ENCODE data around the gene BCO2.
"Not testable (repeated sequence)": the region's sequence is repeated elsewhere in the genome, so short reads cannot be mapped to it uniquely, and the experiment has no call there.

Gene BCO2

DNA sequence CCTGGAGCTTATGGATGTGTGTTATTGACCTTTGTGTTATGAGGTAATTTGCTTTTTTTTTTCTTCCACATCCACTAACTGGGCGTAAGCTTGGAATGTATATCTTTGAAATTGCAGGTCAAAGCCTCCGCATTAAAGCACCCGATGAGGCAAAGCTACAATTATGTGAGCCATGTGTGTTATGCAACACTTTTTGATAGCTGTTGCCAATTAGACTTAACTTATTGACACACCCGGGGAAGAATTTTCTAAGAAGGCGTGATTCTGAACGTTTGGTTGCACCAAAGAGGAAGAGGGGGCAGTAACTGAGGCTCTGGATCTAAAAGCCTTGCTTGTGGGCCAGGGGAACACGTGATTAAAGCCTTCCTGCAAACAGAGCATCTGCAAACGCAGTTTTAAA, 8.8 kb upstream of the BCO2 start:
- no peak for DNase-seq

DNA sequence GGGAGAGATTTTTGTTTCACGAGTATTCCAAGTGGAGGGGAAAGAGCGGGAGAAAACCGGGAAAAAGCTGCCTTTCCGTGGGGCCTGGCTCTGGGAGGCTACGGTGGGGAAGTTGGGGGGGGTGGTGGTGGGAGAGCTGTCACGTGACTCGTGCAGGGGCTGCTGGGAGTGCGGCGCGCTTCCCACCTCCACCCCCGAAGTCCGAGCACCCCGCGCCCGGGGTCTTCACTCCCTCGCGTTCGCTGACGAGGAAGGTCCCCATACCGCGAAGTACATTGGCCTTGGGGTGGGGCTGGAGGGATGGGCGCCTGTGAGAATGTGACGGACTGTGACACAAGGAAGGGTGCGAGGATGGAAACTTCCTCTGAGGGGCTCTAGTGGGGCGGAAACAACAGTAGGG, 8.2 kb upstream of the BCO2 start, which contains the start of gene TEX12:
Gene TEX12, plus strand, starts transcription at position 228 of the 400 bp plus-strand sequence. CDS start 1,897 bp downstream, outside the sequence.
- no peak for DNase-seq

DNA sequence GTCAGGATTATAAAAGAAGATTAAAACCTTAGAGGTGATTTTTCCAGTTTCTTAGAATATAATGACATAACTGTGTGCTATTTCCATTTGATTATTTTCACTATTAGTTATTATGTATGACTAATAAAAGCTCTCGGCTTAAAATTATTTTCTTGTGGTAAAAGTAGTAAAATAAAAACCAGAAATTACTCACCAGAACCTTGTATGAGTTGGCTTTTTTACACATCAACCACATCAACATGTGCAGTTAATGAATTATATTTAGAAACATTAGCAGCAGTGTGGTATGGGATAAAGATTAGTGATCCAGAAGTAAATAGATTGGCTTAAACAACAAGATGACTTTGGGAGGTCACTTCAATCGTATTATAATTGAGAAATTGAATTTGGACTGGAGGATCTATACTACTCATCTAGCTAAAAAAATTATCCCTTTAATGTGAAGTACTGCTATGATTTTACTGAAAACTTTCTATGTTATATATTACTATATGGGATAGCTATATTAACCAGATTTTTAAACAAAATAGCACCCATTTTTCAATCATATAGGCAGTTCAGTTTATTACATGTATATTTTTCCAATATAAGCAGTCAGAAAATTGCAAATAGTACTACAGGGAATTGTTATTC, 2.8 kb upstream of the BCO2 start:
- no peak for DNase-seq

DNA sequence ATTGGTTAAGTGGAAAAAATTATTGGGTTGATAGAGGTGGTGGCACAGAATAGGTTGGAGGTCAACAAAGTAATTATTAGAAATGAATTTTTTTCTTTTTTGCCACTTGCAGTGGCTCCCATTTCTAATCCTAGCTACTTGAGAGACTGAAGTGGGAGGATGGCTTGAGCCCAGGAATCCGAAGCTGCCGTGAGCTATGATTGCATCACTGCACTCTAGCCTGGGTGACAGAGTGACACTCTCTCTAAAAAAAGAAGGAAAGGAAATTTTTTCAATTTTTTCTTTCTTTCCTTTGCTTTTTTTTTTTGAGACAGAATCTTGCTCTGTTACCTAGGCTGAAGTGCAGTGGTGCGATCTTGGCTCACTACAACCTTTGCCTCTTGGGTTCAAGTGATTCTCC, 2.2 kb upstream of the BCO2 start:
- no peak for DNase-seq

DNA sequence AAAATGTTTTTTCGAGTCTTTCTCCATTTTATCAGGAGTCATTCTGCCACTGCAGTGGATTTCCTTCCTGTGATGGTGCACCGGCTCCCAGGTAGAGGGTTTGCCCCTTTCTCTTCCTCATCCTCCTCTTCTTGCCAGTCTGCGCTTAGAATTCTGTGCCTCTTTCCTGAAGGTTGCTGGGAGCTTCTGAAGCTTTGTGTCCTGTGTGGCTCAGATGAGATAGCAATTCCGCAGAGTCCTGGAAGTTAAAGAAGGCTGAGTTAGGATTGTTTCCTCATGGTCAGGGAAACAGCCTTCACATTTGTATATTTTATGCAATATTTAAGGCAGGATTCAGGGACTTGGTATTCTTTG, 264 bp downstream of the BCO2 start:
- no peak for DNase-seq

DNA sequence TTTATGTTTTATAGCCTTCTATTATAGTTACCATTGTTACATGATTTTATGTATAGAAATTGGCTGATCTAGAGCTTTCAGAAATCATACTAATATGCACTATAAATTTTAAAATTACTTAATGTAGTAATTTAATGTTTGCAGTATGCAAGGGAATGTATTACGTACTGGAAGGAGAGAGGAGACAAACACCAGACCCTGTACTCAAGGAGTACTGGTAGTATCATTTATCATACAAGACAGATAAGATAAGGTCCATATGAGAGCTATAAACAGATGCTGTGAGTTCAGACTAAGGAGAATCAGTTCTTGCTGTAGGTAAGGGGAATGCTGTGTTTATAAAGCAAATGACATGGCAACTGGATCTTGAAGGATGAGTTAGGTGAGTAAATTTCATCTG, 765 bp downstream of the BCO2 start:
- DNase-seq: no peak

DNA sequence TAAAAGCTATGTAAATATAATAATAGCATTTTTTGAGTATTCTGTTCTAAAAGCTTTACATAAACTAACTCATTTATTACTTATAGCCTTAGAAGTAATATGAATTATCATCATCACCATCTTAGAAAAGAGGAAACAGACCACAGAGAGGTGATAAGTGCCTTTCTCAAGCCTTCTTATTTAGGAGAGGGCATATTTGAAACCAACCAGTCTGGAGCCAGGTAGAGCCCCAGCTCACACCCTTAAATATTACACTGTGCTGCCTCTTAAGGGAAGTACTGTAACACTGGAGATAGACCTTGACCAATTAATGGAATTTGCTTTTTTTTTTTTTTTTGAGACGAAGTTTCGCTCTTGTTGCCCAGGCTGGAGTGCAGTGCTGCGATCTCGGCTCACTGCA, 2.3 kb downstream of the BCO2 start:
- DNase-seq: no peak

DNA sequence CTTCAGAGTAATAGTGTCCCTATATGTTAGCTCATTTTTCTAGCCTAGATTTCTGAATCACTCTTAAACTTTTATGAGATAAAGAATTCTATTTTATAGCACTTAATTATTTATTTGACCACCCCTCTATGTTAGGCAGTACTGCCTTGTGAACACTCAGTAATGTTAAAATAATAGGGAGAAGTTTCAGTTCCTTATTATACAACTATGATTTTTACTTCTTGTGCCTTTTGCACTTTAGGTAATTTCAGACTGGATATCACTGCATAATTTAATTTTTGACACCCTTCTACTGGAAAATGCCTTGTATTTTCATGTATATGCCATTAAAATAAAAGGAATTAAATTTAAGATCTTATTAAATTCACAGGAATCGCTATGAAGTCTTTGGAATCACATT, 3.1 kb downstream of the BCO2 start:
- no peak for DNase-seq

DNA sequence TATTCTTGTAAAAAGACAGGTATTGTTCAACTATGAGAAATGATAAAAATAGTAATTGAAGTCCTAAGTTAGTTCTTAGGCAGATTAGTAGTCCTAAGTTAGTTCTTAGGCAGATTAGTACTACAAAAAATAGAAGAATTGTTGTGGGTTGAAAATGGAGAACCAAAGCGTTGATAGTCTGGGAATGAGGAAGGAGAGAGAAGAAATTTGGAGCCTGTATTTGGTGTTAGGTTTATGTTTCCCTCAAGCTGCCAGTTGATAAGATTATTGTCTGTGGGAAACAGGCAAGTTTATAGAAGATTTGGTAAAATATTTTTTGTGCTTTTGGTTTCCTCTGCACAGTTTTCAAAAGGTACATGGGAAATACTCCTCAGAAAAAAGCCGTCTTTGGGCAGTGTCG, 3.6 kb downstream of the BCO2 start:
- no peak for DNase-seq

DNA sequence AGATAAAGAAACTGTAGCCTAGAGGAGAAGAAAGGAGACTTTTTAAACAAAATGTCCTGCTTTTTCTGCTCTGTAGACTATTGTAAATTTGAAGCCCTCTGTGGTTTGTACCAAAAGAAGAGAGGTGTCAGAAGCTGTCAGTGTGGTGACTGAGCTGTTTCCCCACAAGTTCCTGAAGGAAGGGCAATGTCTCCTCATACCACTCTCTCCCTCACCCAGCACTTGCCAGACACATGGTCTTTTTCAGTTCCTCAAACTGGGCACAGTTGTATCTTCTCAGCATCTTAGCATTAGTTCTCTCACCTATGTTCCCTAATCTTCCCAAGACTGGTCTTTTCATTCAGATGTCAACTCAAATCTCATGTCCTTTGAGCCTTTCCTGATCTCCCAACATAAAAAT, 4.3 kb downstream of the BCO2 start:
- DNase-seq: peak; percentile 69

DNA sequence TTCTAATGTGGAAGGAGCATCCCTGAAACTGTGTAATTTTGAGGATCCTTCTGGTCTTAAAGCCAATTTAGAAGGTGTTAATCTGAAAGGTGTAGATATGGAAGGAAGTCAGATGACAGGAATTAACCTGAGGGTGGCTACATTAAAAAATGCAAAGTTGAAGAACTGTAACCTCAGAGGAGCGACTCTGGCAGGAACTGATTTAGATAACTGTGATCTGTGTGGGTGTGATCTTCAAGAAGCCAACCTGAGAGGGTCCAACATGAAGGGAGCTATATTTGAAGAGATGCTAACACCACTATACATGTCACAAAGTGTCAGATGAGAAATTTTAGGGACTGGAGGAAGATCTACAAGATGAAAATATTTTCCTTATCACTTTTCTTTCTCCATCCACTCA, 7.6 kb downstream of the BCO2 start:
- DNase-seq: no peak

DNA sequence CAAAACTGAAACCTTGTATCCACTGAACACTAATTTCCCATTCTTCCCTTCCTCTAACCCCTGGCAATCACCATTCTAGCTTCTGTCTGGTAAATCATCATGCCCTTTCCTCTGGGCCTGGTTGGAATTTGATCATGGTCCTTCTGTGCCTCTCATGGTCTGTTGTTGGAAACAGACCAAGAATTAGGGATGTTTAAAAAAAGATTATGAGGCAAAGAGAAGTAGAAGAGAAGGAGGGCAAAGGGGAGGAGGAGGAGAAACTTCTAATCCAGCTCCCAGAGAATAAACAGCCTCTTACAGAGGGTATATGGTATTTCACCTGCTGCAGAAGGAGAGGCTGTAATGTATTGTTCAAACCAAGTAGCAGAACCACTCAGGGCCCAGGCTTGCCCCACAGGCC, 10.6 kb downstream of the BCO2 start:
- no peak for DNase-seq

DNA sequence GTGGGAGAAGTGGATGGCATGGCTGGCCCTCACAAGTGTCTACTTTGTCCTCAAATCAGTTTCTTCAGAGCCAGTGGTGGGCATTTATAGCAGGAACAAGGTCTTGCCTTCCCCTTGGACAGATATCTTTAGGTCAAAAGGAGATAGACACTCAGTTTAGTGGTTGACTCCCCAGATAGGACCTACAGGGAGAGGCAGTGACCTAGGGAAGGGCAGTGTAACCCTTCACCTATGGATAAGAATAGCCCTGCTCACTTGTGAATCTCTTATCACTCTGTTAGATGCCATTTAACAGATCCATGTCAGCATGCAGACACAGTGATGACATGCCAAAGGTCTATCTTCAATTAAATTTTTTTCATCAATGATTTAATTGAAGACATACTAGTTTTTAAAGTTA, 11.0 kb downstream of the BCO2 start:
- DNase-seq: no peak

DNA sequence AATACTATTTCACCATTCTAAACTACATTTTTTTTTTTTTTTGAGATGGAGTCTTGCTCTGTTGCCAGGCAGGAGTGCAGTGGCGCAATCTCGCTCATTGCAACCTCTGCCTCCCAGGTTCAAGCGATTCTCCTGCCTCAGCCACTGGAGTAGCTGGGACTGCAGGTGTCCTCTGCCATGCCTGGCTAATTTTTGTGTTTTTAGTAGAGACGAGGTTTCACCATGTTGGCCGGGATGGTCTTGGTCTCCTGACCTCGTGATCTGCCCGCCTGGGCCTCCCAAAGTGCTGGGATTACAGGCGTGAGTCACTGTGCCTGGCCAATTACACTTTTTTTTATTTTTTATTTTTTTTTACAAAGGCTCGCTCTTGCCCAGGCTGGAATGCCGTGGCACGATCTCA, 19.8 kb downstream of the BCO2 start:
- not testable (repeated sequence) for DNase-seq

DNA sequence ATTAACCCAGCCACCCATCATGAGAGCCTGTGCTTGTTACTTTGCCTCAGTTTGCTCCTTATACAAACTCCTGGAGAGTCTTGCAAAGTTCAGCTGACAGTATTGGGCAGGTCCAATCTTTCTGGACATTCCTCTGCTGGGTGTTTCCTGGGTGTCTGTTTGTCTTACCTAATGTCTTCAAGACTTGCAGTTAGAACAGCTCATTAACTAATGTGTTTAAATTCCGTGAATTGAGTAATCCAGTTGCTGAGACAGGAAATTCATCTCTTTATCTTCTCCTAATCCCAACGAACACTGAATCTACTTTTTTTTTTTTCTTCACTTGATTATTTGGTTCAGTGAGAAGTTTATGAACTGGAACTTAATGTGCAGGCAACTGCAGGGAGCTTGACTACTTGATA, 20.6 kb downstream of the BCO2 start:
- no peak for DNase-seq

DNA sequence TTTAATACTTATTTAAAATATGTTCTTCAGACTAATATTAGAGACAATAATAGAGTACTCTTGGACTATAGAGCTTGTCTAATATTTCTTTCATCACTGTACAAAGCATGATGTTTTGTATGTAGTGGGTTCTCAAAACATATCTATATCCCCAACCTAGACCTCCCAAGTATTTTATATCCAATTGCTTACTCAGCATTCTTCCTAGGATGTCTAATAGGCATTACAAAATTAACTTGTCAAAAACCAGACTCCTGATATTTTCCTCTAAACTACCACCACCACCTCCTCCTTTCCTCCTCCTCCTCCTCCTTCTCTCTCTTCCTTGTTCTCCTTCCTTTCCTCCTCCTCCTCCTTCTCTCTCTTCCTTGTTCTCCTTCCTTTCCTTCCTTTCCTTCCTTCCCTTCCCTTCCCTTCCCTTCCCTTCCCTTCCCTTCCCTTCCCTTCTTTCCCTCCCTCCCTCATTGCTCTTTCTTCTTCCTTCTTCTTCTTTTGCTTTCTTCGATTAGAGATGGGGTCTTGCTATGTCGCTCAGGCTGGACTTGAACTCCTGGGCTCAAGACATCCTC, 21.3 kb downstream of the BCO2 start:
- no peak for DNase-seq

DNA sequence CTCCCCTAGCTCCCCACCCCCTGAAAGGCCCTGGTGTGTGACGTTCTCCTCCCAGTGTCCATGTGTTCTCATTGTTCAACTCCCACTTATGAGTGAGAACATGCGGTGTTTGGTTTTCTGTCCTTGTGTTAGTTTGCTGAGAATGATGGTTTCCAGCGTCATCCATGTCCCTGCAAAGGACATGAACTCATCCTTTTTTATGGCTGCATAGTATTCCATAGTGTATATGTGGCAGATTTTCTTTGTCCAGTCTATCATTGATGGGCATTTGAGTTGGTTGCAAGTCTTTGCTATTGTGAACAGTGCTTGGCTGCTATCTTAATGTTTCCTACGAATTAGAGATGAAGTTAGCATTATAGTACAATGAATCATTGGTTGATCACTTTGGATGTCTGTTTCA, 23.8 kb downstream of the BCO2 start:
- not testable (repeated sequence) for DNase-seq

DNA sequence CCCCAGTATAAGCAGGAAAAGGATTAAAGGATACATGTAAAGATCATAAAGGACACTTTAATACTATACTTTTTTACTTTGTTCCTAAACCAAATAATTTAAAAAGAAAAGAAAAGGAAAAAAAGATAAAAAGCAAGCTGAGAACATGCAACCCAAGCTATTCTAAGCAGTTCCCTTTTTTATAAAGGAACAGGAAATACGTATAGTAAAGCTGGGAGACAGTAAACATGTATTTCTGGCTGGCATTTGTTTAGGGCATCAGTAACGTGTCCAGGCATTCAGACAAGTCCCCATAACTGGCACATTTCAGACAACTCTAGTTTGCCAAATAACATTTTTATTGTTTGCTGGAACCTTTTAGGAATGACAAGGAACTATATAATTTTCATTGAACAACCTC, 24.9 kb downstream of the BCO2 start:
- peak; percentile 16 for DNase-seq

DNA sequence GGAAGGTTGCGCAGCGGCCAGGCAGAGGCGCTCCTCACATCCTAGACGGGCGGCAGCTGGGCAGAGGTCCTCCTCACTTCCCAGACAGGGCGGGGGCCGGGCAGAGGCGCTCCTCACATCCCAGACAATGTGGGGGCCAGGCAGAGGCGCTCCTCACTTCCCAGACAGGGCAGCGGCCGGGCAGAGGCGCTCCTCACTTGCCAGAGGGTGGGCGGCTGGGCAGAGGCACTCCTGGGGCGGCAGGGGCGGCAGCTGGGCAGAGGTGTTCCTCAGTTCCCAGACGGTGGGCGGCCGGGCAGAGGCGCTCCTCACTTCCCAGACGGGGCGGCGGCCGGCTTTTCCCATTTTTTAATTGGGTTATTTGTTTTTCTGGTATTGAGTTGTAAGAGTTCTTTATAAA, 30.8 kb downstream of the BCO2 start:
- DNase-seq: no peak

DNA sequence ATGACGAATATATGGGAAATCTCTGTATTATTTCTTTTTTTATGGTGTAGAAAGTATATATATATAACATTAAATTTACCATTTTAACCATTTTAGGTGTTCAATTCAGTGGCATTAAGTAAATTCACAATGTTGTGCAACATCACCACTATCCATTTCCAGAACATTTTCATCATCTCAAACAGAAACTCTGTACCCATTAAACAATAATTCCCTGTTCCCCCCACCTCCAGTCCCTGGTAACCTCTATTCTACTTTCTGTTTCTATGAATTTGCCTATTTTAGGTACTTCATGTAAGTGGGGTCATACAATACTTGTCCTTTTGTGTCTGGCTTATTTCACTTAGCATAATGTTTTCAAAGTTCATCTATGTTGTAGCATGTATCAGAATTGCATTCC, 35.6 kb downstream of the BCO2 start:
- DNase-seq: peak; percentile 28

DNA sequence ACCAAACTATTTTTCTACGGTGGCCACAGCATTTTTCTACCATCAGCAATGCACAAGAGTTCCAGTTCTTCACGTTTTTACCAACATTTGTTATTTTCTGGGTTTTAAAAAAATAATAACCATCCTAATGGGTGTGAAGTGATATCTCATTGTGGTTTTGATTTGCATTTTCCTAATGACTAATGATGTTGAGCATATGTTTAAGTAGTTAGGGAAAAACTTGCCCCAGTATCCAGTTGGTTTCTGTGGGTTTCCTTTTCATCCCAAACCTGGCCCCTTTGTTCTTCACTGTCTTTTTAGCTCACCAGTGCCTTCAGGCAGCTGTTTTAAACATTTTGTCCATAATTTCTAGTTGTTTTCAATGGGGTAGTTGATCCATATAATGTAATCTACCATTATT, 36.2 kb downstream of the BCO2 start:
- DNase-seq: peak; percentile 43

DNA sequence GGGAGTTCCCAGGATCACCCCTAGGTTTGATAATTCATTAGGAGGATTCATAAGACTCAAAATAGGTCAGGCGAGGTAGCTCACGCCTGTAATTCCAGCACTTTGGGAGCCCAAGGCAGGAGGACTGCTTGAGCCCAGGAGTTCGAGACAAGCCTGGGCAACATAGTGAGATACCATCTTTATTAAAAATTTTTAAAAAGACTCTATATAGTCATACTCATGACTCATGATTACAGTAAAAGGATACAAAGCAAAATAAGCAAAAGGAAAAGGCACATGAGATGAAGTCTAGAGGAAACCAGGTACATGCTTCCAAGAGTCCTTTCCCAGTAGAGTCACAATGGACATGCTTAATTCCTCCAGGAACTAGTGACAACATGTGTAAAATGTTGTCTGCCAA, 37.0 kb downstream of the BCO2 start:
- DNase-seq: no peak

DNA sequence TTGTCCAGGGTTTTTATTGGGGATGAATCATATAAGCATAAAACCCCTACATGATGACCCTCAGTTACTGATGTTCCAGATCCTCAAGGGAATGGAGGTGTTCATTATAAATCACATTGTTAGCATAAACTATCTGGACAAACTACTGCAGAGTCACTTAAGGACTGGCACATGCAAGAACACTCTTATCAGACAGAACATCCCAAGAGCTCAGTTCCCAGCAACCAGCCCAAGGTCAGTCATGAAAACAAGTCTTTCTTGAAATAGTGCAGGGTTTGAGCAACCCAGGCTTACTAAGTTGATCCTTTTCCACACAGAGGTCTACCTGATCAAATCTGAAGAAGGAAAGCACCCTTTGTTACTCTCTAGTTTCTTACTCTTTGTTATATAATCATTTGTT, 37.4 kb downstream of the BCO2 start:
- no peak for DNase-seq

DNA sequence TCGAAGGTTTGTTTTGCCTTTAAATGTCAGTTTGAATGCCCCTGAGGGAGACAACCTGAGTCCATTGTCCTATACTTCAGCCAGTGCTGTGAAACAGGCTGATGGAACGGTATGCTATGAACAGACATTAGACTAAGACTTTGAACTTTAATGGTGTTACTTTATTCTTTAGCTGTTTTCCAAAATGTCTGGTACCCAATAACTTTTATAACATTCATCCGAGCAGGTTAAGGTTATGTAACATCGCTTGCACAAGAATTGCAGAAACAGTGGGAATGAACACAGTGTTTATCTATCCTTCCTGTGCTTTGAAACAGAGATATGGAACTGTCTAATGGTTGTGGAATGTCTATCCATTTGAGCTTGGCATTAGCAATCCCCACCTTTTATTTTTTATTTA, 38.4 kb downstream of the BCO2 start:
- DNase-seq: no peak

DNA sequence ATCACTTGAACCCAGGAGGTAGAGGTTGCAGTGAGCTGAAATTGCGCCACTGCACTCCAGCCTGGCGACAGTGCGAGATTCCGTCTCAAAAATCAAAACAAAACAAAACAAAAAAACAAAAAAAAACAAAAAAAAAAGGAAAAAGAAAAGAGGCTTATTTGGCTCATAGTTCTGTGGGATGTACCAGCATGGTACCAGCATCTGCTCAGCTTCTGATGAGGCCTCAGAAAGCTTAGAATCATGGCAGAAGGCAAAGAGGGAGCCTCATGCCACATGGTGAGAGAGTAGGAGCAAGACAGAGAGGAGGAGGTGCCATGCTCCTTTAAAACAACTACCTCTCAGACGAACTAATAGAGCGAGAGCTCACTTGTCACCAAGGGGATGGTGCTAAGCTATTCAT, 40.3 kb downstream of the BCO2 start:
- DNase-seq: no peak

All from suppressor macrophage treated with lipopolysaccharide for 4 hours (primary cell).